ENCODE data around the gene KCNT2. TPM values are rescaled to one million over a fixed set of nuclear protein-coding genes. Genes with fewer than 3 reads are reported as not detected.
A peak's percentile ranks its signal among the peaks of the same experiment; 100 is the strongest.
"Not testable (repeated sequence)": the region's sequence is repeated elsewhere in the genome, so short reads cannot be mapped to it uniquely, and the experiment has no call there.

Gene KCNT2
- total and polyA plus RNA-seq, 2 donors = 4.7 to 31.2 TPM

DNA sequence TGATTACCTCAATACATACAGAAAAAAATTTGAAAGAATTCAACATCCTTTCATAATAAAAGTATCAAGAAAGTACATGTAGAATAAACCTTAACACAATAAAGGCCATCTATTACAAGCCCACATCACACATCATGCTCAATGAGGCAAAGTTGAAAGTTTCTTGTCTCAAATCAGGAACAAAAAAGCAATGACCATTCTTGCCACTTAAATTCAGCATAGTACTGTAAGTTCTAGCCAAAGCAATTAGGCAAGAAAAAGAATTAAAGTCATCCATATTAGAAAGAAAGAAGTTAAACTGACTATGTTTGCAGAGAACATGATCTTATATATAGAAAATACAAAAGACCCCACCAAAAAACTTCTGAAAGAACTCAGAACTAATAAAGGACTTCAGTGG is 44.5 kb downstream of the KCNT2 start:
- H3K4me1 ChIP-seq (ENCODE audit: insufficient read depth) = no peaks in the 10 kb centered on the region
- H3K36me3 ChIP-seq (ENCODE audit: insufficient read depth) = no peaks in the 10 kb centered on the region
- no peak overlapping the region for H3K27ac ChIP-seq (ENCODE audit: low read depth)
- no peak overlapping the region for H3K4me3 ChIP-seq (ENCODE audit: low read depth, low read length)
- no peak for DNase-seq (ENCODE audit: extremely low spot score)

DNA sequence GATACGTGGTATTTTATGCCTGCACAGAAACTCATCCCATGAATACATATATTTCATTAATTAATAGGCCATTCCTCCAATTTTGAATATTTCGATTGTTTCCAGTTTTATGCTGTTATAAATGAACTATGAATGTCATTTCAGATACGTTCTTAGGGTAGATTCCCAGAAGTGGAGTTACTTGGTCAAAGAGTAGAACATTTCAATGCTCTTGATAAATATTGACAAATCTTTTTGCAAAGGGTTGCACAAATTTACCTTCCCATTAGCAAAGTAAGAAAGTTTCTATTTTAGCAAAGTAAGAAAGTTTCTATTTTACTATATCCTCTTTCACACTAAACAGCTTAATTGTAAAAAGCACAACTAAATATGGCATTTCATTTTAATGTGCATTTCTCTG is 48.9 kb downstream of the KCNT2 start:
- WGBS = 83% methylated on average over 3 of the region's 3 CpGs

DNA sequence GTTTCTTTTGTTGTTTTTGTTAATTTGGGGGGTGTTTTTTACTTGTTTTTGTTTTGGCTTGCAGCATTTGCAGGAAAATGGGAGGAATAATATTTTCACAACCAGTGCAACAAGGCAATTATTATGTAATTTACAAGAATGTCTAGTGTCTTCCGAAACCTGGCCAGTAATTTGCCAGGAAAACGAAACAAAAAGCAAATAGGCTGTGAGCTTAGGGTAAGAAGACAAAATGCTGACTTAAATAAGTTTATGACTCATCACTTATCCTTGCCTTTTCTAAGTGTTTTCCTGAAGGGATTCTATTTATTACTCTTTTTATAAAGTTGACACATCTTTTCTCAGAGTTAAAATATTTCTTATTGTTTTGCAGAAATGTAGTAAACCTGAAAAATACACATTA is 49.8 kb downstream of the KCNT2 start:
- peak overlapping the region; percentile 33 for H3K4me3 ChIP-seq (ENCODE audit: low read depth, low read length)
- 23% methylated on average over 2 of the region's 2 CpGs for WGBS
- DNase-seq (ENCODE audit: extremely low spot score) = no peak
- no peaks in the 10 kb centered on the region for H3K4me1 ChIP-seq (ENCODE audit: insufficient read depth)
- no peak overlapping the region for H3K27ac ChIP-seq (ENCODE audit: low read depth)
- H3K36me3 ChIP-seq (ENCODE audit: insufficient read depth) = no peaks in the 10 kb centered on the region

More for the DNA sequence above, 48.9 kb downstream of the KCNT2 start:
- no peak overlapping the region for H3K4me3 ChIP-seq (ENCODE audit: low read depth, low read length)
- H3K36me3 ChIP-seq (ENCODE audit: insufficient read depth) = no peaks in the 10 kb centered on the region
- H3K27ac ChIP-seq (ENCODE audit: low read depth) = no peak overlapping the region
- no peaks in the 10 kb centered on the region for H3K4me1 ChIP-seq (ENCODE audit: insufficient read depth)
- DNase-seq (ENCODE audit: extremely low spot score) = no peak

DNA sequence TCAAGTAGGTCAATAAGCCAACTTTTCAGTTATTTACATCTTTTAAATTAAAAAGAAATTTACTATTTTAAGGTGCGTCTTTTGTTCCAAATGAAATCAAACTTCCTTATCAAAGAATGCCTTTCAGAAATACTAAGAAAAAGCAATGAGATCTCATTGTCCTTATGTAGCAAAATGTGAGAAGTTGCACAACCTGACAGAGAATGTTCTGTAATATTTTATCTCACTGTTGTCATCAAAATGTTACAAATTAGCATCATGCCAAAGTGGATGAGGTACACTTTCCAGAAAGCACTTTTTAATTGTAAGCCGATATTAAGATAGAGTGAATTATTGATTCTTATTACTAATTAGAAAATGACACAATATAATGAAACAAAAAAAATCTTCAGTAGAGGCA is 50.4 kb downstream of the KCNT2 start:
- H3K36me3 ChIP-seq (ENCODE audit: insufficient read depth) = no peaks in the 10 kb centered on the region
- DNase-seq (ENCODE audit: extremely low spot score) = no peak
- 83% methylated on average over 2 of the region's 2 CpGs for WGBS
- H3K4me1 ChIP-seq (ENCODE audit: insufficient read depth) = no peaks in the 10 kb centered on the region
- no peak overlapping the region for H3K27ac ChIP-seq (ENCODE audit: low read depth)
- H3K4me3 ChIP-seq (ENCODE audit: low read depth, low read length) = no peak overlapping the region

DNA sequence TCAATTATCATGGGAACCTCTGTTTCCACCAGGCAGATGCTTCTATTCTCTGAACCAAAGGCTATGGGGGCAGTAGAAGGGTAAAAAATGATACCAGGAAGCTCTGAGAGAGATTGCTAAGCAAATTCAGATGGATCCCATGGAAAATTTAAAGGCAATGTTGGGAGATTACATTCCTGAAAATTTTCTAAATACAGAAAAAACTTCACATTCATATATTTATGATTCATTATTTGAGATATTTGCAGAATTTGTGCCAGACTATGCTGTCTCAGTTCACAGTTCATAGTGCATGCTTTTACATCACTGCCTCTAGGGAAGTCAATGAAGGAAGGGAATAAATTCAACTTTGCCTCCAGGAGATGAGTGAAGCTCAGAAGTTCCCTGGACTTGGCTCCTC is 57.5 kb downstream of the KCNT2 start:
- H3K36me3 ChIP-seq (ENCODE audit: insufficient read depth) = no peaks in the 10 kb centered on the region
- H3K4me1 ChIP-seq (ENCODE audit: insufficient read depth) = no peaks in the 10 kb centered on the region
- no peak overlapping the region for H3K4me3 ChIP-seq (ENCODE audit: low read depth, low read length)
- no peak for DNase-seq (ENCODE audit: extremely low spot score)
- no peak overlapping the region for H3K27ac ChIP-seq (ENCODE audit: low read depth)

DNA sequence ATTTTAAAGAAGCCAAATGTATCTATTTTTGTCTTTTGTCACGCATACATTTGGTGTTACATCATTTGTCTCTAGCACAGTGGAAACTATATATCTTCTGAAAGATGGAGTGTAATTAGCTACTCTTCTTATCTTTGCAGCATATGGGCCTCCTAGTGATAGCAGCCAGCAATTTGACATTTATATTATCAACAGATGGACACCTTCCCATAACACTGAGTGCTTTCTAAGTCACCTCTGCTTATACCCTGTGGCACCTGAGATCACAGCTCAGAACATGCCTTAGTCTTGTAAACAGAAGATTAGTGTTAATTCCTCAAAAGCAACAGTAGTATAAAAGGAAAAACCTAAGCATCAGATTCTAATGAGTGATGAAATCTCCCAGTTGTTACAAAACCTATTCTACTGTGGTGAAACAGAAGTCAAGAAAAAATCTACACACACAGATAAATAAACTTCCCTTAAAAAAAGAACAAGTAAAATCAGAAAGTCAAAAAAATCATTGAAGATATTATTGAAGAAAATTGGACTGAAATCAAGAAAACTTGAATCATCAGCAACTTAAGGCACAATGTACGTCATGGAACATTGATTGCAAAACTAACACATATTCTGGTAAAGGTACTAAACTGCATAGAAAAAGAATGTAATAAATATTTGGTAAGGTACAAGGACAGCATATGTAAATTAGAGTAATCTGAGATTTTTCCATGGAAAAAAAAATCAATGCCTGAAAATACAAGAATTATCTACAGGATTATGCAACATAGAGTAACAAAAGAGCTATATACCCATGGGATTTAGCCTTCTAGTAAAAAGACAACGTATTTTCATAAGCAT is 61.7 kb downstream of the KCNT2 start:
- no peak overlapping the region for H3K27ac ChIP-seq (ENCODE audit: low read depth)
- no peaks in the 10 kb centered on the region for H3K36me3 ChIP-seq (ENCODE audit: insufficient read depth)
- no peaks in the 10 kb centered on the region for H3K4me1 ChIP-seq (ENCODE audit: insufficient read depth)
- 74% methylated on average over 3 of the region's 3 CpGs for WGBS
- no peak for DNase-seq (ENCODE audit: extremely low spot score)
- H3K4me3 ChIP-seq (ENCODE audit: low read depth, low read length) = no peak overlapping the region

DNA sequence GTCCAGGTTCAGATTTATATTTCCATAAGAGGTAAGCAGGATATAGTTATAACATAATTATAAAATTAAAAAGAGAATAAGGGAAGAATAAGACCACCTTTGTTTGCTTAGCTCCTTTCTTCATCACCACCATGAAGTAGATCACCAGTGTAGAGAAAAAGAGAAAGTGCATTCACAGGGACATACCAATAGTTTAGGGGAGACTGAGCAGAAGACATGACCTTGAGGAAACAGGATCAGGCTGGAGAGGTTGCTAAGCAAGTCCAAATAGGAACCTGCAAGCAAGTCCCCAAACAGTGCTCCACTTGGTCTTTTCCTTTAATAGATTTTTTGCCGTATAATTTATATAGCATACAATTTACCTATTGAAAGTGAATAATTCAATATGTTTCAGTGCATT is 63.0 kb downstream of the KCNT2 start:
- H3K4me3 ChIP-seq (ENCODE audit: low read depth, low read length) = no peak overlapping the region
- WGBS = 99% methylated on average over 1 of the region's 1 CpG
- no peaks in the 10 kb centered on the region for H3K36me3 ChIP-seq (ENCODE audit: insufficient read depth)
- H3K4me1 ChIP-seq (ENCODE audit: insufficient read depth) = no peaks in the 10 kb centered on the region
- no peak for DNase-seq (ENCODE audit: extremely low spot score)
- no peak overlapping the region for H3K27ac ChIP-seq (ENCODE audit: low read depth)

DNA sequence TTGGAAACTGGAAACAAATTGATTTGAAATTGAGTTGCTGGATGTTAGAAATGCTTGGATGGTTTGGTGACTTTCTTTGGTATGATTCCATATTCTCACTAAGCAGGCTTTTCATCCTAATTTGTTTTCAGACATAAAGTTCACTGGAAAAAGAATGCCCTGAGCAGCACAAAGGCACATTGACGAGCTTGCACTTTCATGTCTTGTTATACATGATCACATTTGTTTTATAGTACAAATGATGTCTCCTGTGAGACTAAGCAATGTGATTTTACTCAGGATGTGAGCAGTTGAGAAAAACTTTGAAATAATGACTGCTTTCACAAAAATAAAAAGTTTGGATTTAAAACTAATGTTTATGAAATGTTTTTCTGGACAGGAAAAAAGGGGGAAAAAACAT is 63.6 kb downstream of the KCNT2 start:
- DNase-seq (ENCODE audit: extremely low spot score) = no peak
- 56% methylated on average over 1 of the region's 1 CpG for WGBS
- Histone ChIP-seq H3K4me1 (ENCODE audit: insufficient read depth) (no peaks in the 10 kb centered on the region), H3K4me3 (ENCODE audit: low read depth, low read length) (no peak overlapping the region), H3K27ac (ENCODE audit: low read depth) (no peak overlapping the region), H3K36me3 (ENCODE audit: insufficient read depth) (no peaks in the 10 kb centered on the region)

DNA sequence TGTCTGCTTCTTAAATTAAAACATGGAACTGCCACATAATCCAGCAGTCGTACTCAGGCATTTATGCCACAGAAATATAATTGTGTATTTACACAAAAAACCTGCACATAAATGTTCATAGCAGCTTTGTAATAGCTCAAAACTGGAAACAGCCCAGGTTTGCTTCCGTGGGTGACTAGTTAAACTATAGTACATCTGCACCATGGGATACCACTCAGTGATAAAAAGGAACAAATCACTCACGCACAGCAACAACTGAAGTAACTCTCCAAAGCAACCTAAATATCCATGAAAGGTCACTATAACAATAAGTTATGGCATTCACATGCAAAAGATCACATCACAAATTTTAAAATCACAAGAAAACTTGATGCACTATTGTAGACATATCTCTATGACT is 64.4 kb downstream of the KCNT2 start:
- Histone ChIP-seq H3K36me3 (ENCODE audit: insufficient read depth) (no peaks in the 10 kb centered on the region), H3K4me1 (ENCODE audit: insufficient read depth) (no peaks in the 10 kb centered on the region), H3K4me3 (ENCODE audit: low read depth, low read length) (no peak overlapping the region), H3K27ac (ENCODE audit: low read depth) (no peak overlapping the region)
- no peak for DNase-seq (ENCODE audit: extremely low spot score)
- 73% methylated on average over 3 of the region's 3 CpGs for WGBS

DNA sequence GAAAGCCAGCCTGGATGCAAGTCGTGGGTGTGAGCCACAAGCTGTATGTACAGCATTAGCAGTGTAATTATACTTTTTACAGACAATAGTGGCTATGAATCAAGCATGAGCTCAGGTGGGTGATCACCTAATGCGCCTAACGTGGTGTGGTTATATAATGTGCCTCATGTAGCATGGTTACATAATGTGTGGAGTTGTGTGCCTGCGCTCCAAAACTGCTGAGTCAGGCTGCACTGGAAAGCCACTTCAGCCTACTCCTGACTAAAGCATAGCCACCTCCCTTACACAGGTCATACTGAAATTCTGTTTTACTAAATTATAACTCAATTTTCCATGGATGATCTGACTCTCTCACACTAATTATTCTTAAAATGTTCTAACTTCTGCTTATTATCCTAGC is 69.8 kb downstream of the KCNT2 start:
- no peak for DNase-seq (ENCODE audit: extremely low spot score)
- Histone ChIP-seq H3K4me3 (ENCODE audit: low read depth, low read length) (no peak overlapping the region), H3K27ac (ENCODE audit: low read depth) (no peak overlapping the region), H3K36me3 (ENCODE audit: insufficient read depth) (no peaks in the 10 kb centered on the region), H3K4me1 (ENCODE audit: insufficient read depth) (no peaks in the 10 kb centered on the region)
- WGBS = 97% methylated on average over 4 of the region's 4 CpGs

DNA sequence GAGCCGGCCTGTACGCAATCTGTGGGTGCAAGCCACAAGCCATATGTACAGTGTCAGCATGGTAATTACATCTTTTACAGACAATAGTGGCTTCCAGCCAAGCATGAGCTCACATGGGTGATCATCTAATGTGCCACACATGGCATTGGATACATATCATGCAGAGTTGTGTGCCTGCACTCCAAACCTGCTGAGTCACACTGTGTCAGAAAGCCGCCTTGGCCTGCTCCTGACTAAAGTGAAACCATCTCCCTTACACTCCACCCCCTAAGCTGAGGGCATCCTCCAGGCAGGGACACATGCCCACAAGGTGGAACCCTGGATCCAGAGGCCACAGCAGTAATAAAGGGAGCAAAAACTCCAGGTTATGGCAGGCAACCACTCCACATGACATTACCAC is 72.5 kb downstream of the KCNT2 start:
- DNase-seq (ENCODE audit: extremely low spot score) = no peak
- no peaks in the 10 kb centered on the region for H3K4me1 ChIP-seq (ENCODE audit: insufficient read depth)
- H3K4me3 ChIP-seq (ENCODE audit: low read depth, low read length) = no peak overlapping the region
- H3K27ac ChIP-seq (ENCODE audit: low read depth) = no peak overlapping the region
- no peaks in the 10 kb centered on the region for H3K36me3 ChIP-seq (ENCODE audit: insufficient read depth)
- 80% methylated on average over 3 of the region's 3 CpGs for WGBS

DNA sequence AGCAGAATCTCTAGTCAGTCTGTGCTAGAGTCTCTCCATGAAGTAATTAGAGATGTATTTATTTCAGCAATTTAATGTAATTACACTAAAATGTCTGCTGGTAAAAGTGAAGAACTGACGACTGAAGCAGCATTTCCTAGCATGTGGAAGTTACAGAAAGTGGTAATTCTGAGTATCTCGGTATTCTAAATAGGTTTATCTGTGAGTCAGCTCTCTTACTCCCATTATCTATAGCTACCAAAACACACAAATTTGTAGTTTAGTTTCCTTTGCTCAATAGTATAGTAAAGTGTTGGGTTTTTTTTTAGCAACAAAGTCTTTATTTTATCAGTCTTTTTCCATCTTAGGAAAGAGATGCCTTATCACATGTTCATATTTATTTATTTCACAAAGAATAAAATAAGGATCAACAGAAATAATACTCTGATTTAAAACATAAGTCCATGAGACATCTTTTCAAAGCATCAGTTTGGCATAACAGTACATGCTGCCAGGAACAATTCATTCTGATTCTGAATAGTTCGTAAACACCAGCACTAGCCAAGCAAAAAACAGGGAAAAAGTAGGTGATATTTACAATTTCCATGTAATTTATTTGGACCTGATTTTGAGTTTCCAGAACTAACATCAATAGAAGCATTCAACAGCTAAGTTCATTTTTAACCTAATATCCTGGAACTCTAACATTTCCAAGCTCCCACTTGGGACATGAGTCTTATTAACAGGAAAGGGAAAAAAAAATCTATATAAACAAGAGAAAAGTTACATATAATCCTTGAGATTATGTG is 76.3 kb downstream of the KCNT2 start:
- 49% methylated on average over 3 of the region's 3 CpGs for WGBS
- no peak for DNase-seq (ENCODE audit: extremely low spot score)
- peak overlapping the region; percentile 10 for H3K27ac ChIP-seq (ENCODE audit: low read depth)
- H3K4me1 ChIP-seq (ENCODE audit: insufficient read depth) = no peaks in the 10 kb centered on the region
- H3K36me3 ChIP-seq (ENCODE audit: insufficient read depth) = no peaks in the 10 kb centered on the region
- H3K4me3 ChIP-seq (ENCODE audit: low read depth, low read length) = no peak overlapping the region

DNA sequence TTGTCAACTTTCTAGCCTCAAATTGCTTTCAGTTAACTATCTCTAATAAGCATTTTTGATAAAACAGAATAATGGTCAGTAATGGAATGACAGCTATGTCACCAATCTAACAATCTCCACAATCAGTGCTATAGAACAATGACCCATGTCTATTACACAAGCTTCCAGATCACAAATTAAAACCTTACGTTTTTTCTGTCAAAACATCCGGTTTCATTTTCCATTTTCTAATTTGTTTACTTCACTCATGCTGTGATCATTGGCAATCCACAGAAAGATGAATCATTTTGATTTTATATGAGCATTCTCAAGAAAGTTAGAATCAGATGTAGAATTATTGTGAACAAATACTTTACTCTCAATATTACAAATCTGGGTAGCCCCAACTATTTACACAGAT is 80.3 kb downstream of the KCNT2 start:
- H3K4me1 ChIP-seq (ENCODE audit: insufficient read depth) = no peaks in the 10 kb centered on the region
- DNase-seq (ENCODE audit: extremely low spot score) = no peak
- no peaks in the 10 kb centered on the region for H3K36me3 ChIP-seq (ENCODE audit: insufficient read depth)
- no peak overlapping the region for H3K4me3 ChIP-seq (ENCODE audit: low read depth, low read length)
- no peak overlapping the region for H3K27ac ChIP-seq (ENCODE audit: low read depth)
- WGBS = 55% methylated on average over 2 of the region's 2 CpGs

DNA sequence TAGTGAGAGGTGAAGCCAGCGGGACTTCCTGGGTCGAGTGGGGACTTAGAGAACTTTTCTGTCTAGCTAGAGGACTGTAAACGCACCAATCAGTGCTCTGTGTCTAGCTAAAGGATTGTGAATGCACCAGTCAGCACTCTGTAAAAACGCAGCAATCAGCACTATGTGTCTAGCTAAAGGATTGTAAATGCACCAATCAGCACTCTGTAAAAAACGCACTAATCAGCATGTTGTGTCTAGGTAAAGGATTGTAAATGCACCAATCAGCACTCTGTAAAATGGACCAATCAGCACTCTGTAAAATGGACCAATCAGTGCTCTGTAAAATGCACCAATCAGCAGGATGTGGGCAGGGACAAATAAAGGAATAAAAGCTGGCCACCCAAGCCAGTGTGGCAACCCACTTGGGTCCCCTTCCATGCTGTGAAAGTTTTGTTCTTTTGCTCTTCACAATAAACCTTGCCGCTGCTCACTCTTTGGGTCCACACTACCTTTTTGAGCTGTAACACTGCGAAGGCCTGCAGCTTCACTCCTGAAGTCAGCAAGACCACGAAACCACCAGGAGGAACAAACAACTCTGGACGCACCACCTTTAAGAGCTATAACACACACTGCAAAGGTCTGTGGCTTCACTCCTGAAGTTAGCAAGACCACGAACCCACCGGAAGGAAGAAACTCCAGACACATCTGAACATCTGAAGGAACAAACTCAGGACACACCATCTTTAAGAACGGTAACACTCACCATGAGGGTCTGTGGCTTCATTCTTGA is 85.5 kb downstream of the KCNT2 start:
- WGBS = 92% methylated on average over 12 of the region's 12 CpGs
- H3K36me3 ChIP-seq (ENCODE audit: insufficient read depth); H3K4me3 ChIP-seq (ENCODE audit: low read depth, low read length); H3K4me1 ChIP-seq (ENCODE audit: insufficient read depth); H3K27ac ChIP-seq (ENCODE audit: low read depth); DNase-seq (ENCODE audit: extremely low spot score): not testable (repeated sequence)

Data from urinary bladder (tissue), 4 donors.